Activated B cell treated with CpG ODN at 0.5 μM for 24 hours (primary cell): Measurements from ENCODE around the gene PCDHGA1. TPM values are rescaled to one million over a fixed set of nuclear protein-coding genes. Genes with fewer than 3 reads are reported as not detected.

Experiments
- ATAC-seq: fragments of 200-7000 bp; cut with Tn5 transposase; one replicate; pipeline ENCODE4 v1.10.0; 2021; ENCODE audit warnings: low read depth, mild to moderate bottlenecking, moderate library complexity
- CTCF ChIA-PET: fragments of 350-600 bp; sonication (Branson Sonifier 250); formaldehyde crosslinking; loops from one replicate; lab custom pipeline; 2021; ENCODE audit warnings: antibody characterized with exemption; lab: Charles Lee
- POLR2A ChIA-PET: fragments of 350-600 bp; sonication (Branson Sonifier 250); formaldehyde crosslinking; loops from one replicate; lab custom pipeline; 2021; ENCODE audit warnings: antibody characterized with exemption; lab: Charles Lee
- DNase-seq: peaks from one replicate; pipeline ENCODE4 v3.0.0; 2022
- H3K27ac Mint-ChIP-seq: one replicate; pipeline ENCODE4 v1.8.0; 2020; ENCODE audit warnings: mixed read lengths
- H3K27me3 Mint-ChIP-seq: one replicate; pipeline ENCODE4 v1.8.0; 2021; ENCODE audit warnings: mixed read lengths
- H3K36me3 Mint-ChIP-seq: one replicate; pipeline ENCODE4 v1.8.0; 2021; ENCODE audit warnings: low read depth, mixed read lengths
- H3K4me1 Mint-ChIP-seq: one replicate; pipeline ENCODE4 v1.8.0; 2021; ENCODE audit warnings: mixed read lengths
- H3K4me3 Mint-ChIP-seq: one replicate; pipeline ENCODE4 v1.8.0; 2020; ENCODE audit warnings: mild to moderate bottlenecking, mixed read lengths
- H3K9me3 Mint-ChIP-seq: one replicate; pipeline ENCODE4 v1.8.0; 2020; ENCODE audit warnings: mixed read lengths
- CTCF ChIP-seq: fragments of 200-600 bp; IDR thresholded peaks from one replicate; pipeline ENCODE4 v1.8.0; 2022; ENCODE audit warnings: antibody characterized with exemption, mild to moderate bottlenecking
- intact Hi-C: fragments of 100-400 bp; cut with micrococcal nuclease; formaldehyde crosslinking; loops from one replicate; pipeline ENCODE4 v1.15.1; 2024
- total RNA-seq: library from RNA; stranded (reverse); gene quantifications from 2 replicates; pipeline ENCODE4 v1.2.3, GENCODE V29; 2022

PCDHGA1 gene
- total RNA-seq, 1 donor from 2014 or later, result 0.29 TPM

DNA sequence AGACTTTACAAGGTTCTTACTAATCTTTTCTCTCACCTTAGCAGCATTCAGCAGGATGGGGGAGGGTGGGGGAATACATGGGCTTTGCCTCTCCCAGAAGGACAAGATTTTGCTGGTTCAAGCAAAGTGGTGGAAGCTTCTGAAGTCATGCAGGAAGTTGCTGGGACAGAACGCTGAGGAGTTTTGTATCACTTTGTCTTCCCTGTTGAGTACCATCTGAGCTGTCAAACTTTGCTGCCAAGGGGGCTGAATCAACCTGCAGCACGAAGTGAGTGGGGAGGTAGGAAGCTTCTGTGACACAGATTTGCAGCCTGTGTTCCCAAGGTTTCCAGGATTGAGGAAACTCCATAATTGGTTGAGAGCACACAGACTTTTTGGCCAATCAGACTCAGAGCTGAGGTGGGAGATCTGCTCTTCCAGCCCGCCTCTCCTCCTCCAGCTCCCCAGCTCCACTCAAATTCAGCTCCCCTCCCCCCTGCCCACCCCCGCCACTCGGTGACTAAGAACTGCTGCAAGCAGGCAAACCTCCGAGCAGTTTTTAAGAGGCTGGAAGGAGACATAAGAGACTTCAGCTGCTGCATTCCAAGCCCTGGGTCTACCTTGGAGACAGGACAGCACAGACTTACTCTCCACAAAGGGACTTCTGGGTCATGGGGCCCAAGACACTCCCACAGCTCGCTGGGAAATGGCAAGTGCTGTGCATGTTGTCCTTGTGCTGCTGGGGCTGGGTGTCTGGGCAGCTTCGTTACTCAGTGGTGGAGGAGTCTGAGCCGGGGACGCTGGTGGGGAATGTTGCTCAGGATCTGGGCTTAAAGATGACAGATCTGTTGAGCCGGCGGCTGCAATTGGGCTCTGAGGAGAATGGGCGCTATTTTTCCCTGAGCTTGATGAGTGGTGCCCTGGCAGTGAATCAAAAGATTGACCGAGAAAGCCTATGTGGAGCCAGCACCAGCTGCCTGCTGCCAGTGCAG lies 158.6 kb downstream of the PCDHGA1 start, which contains the start of gene PCDHGC5:
TSS of gene PCDHGC5 (plus strand) at position 491 of the 971 bp plus-strand sequence. CDS start at position 651, 160 bp downstream.
- intact Hi-C loops, result no loop called here
- ATAC-seq, result no peak
- no peak for DNase-seq
- CTCF ChIA-PET, result interaction anchor here (1.2 kb wide), 1 partner anchor 59 kb away, joined by 3 read pairs; the partner anchor contains the start of gene PCDHGA12
- H3K27ac Mint-ChIP-seq, result no peak within 1 kb of the TSS
- peaks cover 28% of the 10 kb centered on the region for H3K4me1 Mint-ChIP-seq
- H3K9me3 Mint-ChIP-seq, result no peaks in the 10 kb centered on the region
- H3K4me3 Mint-ChIP-seq, result no peak within 1 kb of the TSS
- H3K27me3 Mint-ChIP-seq, result peaks cover 52% of the 10 kb centered on the region
- POLR2A ChIA-PET, result no interaction called here
- H3K36me3 Mint-ChIP-seq, result no peaks in the 10 kb centered on the region
- TF ChIP-seq CTCF, result no peak

GRCh38 chr5:141489841-141490240 lies 159.5 kb downstream of the PCDHGA1 start:
- ChIA-PET POLR2A (no interaction called here), CTCF (interaction anchor here (1.2 kb wide), 1 partner anchor 60 kb away, joined by 3 read pairs; the partner anchor contains the start of gene PCDHGA12)
- DNase-seq, result no peak
- no peaks in the 10 kb centered on the region for H3K9me3 Mint-ChIP-seq
- no peaks in the 10 kb centered on the region for H3K36me3 Mint-ChIP-seq
- intact Hi-C loops, result no loop called here
- H3K27me3 Mint-ChIP-seq, result peaks cover 54% of the 10 kb centered on the region
- no peak overlapping the region for H3K27ac Mint-ChIP-seq
- H3K4me1 Mint-ChIP-seq, result peaks cover 24% of the 10 kb centered on the region
- no peak overlapping the region for H3K4me3 Mint-ChIP-seq
- ATAC-seq, result no peak
- TF ChIP-seq CTCF, result no peak

DNA sequence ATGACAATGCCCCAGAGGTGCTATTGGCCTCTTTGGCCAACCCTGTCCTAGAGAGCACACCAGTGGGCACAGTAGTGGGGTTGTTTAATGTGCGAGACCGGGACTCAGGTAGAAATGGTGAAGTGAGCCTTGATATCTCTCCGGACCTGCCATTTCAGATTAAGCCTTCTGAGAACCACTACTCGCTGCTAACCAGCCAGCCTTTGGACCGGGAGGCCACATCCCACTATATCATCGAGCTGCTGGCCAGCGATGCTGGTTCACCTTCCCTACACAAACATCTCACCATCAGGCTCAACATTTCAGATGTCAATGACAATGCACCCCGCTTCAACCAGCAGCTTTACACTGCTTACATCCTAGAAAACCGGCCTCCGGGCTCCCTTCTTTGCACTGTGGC lies 160.0 kb downstream of the PCDHGA1 start:
- POLR2A ChIA-PET, result no interaction called here
- no peak for ATAC-seq
- H3K4me3 Mint-ChIP-seq, result no peak overlapping the region
- H3K27ac Mint-ChIP-seq, result no peak overlapping the region
- intact Hi-C loops, result no loop called here
- no peak for DNase-seq
- no peak for TF ChIP-seq CTCF
- H3K4me1 Mint-ChIP-seq, result peaks cover 20% of the 10 kb centered on the region
- H3K36me3 Mint-ChIP-seq, result no peaks in the 10 kb centered on the region
- H3K9me3 Mint-ChIP-seq, result no peaks in the 10 kb centered on the region
- CTCF ChIA-PET, result no interaction called here
- H3K27me3 Mint-ChIP-seq, result peaks cover 50% of the 10 kb centered on the region

- ATAC-seq, result no peak
- Mint-ChIP-seq H3K27me3 (peaks cover 52% of the 10 kb centered on the region), H3K27ac (no peak overlapping the region), H3K4me1 (peaks cover 18% of the 10 kb centered on the region), H3K9me3 (no peaks in the 10 kb centered on the region), H3K36me3 (no peaks in the 10 kb centered on the region), H3K4me3 (no peak overlapping the region)
- ChIA-PET POLR2A (interaction anchor here (1.4 kb wide), 1 partner anchor 20 kb away, joined by 4 read pairs; no protein-coding TSS in a partner anchor), CTCF (no interaction called here)
- DNase-seq, result no peak
- TF ChIP-seq CTCF, result no peak
- intact Hi-C loops, result no loop called here
Observed at GRCh38 chr5:141490771-141491170, 160.5 kb downstream of the PCDHGA1 start.
